Pulmonary artery endothelial cell (primary cell): ENCODE data around the gene LRRK2. TPM values are rescaled to one million over a fixed set of nuclear protein-coding genes. Genes with fewer than 3 reads are reported as not detected.
"Not testable (repeated sequence)": the region's sequence is repeated elsewhere in the genome, so short reads cannot be mapped to it uniquely, and the experiment has no call there.

Experiments
- DNase-seq: peaks from one replicate; pipeline ENCODE4 v3.0.0-alpha.2; 2011; ENCODE audit warnings: low read depth, low spot score
- total RNA-seq: library from RNA; depleted of rRNA; stranded (reverse); fragments of >200 nt; gene quantifications from 2 replicates; pipeline ENCODE4 v1.2.3, GENCODE V29; 2014

LRRK2 gene
- total RNA-seq, 1 donor from 2014 or later: 3.8 TPM

- no peak for DNase-seq
Measured at GRCh38 chr12:40248034-40248433, 23.2 kb downstream of the LRRK2 start.

DNA sequence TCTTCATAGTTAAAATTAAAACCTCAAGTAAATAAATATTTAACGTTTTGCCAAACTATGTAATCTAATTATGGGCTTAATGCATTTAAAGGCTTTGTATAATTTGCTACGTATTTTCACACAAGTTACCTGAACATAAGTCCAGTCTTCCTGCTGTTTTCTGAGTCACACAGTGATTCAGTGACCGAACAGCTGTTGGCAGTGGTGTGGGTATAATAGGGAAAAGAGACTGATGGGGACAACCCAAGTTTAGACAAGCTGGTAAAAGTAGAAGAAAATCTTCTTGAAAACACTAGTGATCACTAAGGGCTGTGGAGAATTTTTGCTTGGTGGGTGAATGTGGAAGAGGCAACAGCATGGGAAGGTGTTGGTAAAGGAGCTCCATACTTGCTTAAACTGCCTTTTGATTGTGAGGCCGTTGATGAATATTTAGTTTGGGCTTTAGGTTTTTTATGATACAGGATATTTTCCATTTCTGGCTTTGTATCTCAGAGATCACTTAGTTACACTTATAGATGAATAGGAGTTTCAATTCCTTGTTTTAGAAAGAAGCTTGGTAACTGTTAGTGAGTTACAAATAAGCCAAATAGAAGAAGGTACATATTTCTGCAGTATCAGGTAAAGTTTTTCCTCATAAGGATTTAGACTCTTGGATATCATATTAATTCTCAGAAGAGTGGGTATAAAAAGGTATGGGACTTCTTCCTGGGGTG, 23.9 kb downstream of the LRRK2 start:
- DNase-seq: no peak

- not testable (repeated sequence) for DNase-seq
Measured at GRCh38 chr12:40250652-40251051, 25.9 kb downstream of the LRRK2 start.

DNA sequence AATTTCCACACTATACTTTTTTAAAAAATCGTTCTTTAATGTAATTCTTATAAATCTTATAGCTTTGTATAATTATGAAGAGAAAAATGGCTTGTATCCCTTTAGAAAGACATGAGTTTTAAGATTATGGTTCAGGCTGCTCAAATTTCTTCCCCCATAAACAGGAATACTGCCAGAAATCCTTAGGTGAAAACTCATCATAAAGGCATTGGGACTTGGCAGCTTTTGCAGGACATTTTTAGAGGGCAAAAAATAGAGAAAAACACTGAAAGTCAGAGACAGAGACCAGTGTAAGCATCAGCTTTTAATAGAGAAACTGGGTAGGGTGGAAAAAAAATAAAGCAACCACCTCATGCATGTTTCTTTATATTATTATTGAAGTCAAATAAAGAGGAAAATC, 29.1 kb downstream of the LRRK2 start:
- DNase-seq: no peak

DNA sequence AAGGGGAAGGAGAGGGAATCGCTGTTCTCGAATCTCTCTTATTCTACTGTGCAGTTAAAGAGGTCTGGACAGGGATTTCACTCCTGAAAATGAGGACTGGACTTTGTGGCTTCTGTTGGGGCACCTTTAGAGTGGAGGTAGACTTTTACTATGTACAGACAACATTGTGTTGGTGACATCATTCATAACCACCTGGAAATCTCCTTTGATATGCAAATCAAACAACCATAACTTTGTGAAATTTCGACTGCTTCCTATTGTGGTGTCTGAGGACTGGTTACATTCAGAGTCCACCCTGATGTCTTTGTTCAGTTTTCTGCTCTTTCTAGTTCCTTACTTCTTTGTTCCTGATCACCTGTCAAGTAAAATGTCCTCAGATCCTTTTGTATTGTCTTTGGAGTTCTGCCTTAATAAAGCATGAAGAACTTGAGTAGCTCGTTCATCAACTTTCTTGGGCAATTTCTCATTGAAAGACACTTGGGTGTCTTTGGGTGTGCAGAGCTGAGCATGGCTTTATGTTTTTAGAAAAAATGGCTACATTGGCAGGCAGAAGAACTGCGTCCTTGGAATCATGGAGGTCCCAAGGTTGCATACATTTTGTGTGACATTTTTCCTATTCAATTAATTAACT, 29.8 kb downstream of the LRRK2 start:
- no peak for DNase-seq

GRCh38 chr12:40258371-40258770, 33.6 kb downstream of the LRRK2 start:
- no peak for DNase-seq

DNA sequence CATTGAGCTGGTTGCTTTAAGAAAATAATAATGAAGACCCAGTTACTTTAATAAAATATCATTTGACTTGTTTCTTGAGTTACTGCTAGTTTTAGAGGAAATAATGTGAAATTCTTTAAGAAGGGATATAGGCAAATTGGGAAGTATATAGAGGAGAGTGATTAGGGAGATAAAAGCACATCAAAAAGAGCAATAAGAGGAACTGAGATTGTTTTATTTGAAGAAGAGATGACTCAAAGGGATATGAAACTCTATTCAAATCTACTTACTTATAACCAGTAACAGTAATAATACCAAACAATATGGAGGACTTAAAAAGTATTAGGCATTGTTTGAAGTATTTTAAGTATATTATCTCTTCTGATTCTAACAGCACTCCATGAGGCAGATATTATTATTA, 37.1 kb downstream of the LRRK2 start:
- no peak for DNase-seq

DNA sequence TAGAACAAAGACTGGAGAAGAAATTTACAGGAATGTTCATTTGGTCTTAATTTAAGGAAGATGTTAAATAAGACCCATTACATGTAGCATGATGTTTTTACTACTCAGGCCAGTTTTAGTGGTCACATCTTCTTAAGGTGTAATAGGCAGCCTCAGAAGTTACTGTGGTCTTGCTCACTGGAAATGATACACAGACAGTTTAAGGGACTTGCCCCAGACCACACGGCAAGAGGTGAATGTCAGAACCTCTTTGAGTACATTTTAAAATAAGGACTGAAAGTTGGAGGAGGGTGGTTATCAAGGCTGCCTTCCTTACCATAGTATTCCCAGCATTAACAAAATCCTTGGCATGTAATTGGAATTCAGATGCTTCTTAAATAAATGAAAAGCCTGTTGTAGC, 37.9 kb downstream of the LRRK2 start:
- DNase-seq: no peak

GRCh38 chr12:40263616-40264409, 39.0 kb downstream of the LRRK2 start:
- no peak for DNase-seq

DNA sequence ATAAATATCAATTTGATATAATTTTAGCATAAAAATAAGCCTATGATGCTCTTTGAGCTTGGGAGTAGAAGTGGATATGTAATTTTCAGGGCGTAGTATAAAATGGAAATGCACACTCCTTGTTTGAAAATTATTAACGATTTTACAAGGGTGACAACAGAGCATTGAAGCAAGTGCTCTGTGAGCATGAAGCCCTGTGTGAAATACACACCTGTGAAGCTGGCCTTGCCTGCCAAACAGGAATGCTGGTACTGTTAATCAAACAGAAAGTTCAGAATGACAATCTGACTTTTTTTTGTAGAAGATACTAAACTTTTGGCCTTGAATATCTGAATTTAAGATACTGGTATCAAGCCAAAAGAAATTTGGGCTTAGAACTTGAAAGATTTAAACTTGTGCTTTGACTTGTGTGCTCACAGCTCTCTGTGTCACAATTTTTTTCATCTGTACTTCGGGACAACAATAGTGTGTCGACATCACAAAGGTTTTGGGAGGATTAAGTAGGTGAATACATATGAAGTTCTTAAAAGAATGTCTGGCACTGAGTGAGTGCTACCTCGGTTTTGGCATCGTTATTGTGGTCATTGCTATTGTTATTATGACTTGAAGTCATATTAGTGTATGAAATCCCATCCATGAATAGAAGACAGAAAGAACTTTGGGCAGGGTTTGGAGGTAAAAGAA, 47.3 kb downstream of the LRRK2 start:
- no peak for DNase-seq

DNA sequence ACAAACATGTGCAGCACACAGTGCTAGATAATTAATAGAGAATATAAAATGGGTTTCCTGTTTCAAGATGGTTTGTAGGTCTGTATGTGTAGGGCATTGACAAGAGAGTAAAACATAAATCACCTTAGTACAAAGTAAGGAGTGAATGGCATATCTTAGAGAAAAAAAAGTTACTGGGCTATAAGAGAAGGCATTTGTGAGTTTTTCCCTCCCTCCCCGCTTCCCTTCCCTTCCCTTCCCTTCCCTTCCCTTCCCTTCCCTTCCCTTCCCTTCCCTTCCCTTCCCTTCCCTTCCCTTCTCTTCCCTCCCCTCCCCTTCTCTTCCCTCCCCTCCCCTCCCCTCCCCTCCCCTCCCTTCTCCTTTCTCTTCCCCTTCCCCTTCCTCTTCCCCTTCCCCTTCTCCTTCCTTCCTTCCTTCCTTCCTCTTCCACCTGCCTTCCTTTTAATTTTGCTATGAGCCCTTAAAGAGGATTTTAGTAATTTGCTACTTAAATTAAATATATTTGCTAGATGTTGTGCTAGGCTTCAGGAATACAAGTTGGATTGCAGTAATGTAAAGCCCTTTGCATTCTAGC, 57.1 kb downstream of the LRRK2 start:
- DNase-seq: no peak

DNA sequence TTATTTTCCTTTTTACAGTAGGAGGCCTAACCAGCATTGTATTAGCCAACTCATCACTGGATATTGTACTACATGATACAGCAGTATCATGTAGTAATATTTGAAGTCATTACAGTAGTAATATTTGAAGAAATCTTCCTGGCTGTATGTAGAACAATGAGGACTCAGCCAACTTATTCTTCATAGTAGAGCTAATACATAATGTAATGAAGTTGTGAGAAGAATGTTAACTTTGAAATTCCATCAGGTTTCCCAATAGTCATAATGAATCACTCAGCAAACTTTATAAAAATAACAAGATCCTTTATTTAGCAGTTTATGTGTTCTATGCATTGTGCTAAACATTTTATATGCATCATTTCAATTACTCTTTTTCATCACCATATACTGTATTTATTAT, 61.8 kb downstream of the LRRK2 start:
- no peak for DNase-seq

GRCh38 chr12:40287369-40287975, 62.7 kb downstream of the LRRK2 start:
- no peak for DNase-seq

- no peak for DNase-seq
Measured at GRCh38 chr12:40292788-40293429, 68.1 kb downstream of the LRRK2 start.

- no peak for DNase-seq
Measured at GRCh38 chr12:40298341-40298740, 73.5 kb downstream of the LRRK2 start.

GRCh38 chr12:40300490-40300889, 75.7 kb downstream of the LRRK2 start:
- DNase-seq: no peak

DNA sequence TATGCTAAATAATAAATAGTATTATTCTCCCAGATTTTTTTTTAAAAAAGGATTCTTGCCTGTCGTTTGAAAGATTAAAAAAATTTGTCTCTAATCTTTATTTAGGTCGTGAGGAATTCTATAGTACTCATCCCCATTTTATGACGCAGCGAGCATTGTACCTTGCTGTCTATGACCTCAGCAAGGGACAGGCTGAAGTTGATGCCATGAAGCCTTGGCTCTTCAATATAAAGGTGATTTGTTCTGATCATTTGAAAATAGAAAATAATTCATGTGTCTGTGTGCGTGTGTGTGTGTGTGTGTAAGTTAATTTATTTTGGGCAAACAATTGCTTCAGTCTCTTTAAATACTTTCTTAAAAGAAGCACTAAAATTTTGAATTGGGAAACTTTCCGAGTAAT, 84.2 kb downstream of the LRRK2 start:
- DNase-seq: no peak

- DNase-seq: no peak
Measured at GRCh38 chr12:40310211-40310610, 85.4 kb downstream of the LRRK2 start.

GRCh38 chr12:40312196-40312595, 87.4 kb downstream of the LRRK2 start:
- no peak for DNase-seq

- DNase-seq: peak; percentile 8
Measured at GRCh38 chr12:40312982-40313576, 88.3 kb downstream of the LRRK2 start.
